ENCODE results near the gene MPIG6B.

The MPIG6B gene, protein sequence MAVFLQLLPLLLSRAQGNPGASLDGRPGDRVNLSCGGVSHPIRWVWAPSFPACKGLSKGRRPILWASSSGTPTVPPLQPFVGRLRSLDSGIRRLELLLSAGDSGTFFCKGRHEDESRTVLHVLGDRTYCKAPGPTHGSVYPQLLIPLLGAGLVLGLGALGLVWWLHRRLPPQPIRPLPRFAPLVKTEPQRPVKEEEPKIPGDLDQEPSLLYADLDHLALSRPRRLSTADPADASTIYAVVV

DNA sequence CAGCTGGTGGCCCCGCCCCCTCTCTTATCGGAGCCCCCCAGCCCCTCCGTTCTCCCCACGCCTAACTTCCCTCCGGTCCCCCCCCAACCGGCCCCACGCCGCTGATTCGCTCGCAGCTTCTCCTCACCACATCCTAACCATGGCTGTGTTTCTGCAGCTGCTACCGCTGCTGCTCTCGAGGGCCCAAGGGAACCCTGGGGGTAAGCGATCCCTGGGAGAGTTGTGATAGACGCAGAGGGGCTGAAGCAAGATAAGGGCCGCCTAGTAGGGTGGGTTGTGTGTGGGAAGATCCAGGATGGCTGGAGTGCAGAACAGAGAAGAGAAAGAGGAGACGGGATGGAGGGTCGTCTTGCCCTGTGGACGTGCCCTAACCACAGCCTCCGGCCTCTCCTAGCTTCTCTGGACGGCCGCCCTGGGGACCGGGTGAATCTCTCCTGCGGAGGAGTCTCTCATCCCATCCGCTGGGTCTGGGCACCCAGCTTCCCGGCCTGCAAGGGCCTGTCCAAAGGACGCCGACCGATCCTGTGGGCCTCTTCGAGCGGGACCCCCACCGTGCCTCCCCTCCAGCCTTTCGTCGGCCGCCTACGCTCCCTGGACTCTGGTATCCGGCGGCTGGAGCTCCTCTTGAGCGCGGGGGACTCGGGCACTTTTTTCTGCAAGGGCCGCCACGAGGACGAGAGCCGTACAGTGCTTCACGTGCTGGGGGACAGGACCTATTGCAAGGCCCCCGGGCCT lies at the start of gene MPIG6B:
MPIG6B (plus strand) TSS at position 129 of the 735 bp plus-strand sequence; CDS start at position 140, 11 bp downstream.
- no peak for DNase-seq (ENCODE audit: low read depth)

DNA sequence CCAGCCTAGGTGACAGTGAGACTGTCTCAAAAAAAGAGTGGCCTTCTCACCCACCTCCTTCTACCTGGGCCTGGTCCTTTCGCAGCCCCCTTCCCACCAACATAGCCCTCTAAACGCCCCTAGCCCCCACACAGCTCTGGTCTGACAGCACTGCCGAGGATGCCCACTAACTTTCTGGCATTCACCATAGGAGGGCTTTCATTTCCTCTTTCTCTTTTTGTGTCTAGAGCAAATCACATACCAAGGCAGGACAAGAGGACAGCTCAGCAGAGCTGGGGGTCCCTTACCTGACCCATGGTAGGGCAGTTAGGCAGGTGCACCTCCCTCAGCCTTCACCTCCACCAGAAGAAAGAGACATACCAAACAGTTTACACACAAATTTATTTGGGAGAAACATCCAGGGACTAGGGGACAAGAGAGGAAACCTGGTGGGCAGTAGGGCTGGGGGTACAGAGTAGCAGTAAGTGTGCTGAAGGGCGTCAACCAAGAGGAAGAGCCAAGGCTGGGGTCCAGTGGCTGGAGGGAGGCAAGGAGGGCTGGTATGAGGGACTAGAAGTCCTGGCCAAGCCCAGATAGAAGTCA lies 46.8 kb upstream of the MPIG6B start:
- DNase-seq (ENCODE audit: low read depth) = no peak

DNA sequence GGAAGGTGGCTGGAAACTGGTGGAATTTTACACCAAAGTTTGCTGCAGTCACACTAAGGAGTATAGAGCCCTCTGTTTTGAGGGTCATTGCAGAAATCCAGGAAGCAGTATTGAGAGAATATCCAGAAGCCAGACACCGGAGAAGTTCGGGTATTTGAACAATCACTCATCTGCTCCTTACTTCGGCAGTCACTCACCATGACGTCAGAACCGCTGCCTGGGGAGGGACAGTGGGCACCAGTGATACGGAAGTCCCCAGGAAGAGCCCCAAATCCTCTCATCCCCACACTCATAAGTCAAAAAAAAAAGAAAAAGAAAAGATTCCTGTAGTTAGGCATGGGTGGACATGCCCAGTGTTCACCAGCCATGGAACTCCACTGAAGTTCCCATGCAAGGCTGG lies 46.3 kb upstream of the MPIG6B start:
- DNase-seq (ENCODE audit: low read depth) = no peak

DNA sequence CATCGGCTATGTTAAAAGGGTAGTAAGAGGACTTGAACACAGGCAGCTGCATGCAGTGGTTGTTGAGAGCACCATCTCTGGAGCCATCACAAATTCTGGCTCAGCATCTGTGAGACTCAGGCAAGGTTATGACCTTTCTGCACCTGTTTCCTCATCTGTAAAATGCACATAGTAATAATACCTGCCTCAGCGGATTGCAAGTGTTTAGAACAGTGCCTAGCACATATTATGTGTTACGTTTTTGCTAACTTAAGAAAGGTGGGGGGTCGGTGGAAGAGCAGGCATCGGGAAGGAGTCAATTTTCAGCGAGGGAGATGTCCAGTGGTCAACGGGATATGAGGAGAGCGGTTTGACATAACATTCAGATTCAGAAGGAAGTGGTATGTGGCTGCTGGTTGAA lies 45.2 kb upstream of the MPIG6B start:
- DNase-seq (ENCODE audit: low read depth) = no peak

DNA sequence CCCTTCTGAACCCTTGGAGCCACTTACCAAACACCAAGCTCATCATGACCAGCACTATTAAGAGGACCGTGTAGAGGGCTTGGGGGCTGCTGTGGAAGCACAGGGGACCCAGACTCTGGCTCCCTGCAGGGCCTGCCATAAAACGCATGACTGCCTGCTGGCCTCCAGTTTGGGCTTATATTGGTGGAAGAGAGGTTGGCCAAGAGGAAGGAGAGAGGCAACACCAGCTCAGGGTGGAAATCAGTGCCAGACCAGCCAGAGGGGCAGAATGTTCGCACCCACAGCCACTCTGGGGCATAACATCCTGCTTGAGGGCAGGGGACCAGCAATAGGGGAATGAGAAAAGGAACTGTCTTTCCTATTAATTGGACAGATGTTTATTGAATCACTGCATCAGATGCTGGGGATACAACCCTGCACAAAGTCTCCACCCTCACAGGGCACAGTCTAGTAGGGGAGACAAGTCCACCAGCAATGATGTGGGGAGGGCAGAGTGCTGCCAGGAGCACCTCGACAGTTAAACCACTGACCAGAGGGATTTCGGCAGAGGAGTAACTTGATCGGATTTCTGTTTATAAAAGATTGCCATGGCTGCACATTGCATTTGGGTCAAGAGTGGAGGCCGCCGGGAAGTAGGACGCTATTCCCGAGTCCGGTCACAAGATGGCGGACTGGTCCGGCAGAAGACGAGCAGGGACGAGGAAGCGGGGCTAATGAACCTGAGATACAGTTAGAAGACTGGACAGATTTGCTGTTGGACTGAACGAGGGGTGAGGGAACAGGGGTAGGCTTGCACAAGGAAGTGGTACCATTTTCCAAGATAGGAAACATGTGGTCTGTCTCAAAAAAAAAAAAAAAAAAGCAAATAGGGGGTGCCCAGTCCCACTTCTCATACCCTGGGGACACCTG lies 42.7 kb upstream of the MPIG6B start, which contains the start of gene LY6G5C:
LY6G5C (minus strand) TSS at position 842 of the 909 bp plus-strand sequence; CDS start at position 148, 694 bp downstream.
- DNase-seq (ENCODE audit: low read depth) = peak; percentile 32

DNA sequence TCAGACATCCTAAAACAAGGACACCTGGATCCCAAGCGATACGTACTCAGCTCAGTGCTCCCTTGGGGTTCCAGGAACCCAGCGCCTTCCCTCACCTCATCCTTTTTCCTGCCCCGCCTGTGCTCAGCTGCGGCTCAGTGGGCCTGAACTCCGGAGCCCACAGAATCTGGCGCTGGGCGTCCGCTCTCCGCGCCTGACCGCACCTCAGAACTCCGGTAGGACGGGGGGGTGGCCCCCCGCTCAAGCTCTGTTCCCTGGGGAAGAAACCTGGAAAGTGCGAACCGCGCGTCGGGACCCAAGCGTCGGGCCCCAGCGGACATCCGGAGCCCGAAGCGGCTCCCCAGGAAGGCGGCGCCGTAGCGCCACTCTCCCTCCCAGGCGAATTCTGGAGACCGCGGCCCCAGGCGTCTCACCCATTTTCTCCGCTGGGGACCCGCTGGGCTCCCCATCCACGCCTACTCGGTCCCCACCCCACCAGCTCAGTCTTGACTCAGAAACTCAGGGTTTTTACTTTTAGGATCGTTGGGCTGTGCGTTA lies 42.0 kb upstream of the MPIG6B start:
- no peak for DNase-seq (ENCODE audit: low read depth)

DNA sequence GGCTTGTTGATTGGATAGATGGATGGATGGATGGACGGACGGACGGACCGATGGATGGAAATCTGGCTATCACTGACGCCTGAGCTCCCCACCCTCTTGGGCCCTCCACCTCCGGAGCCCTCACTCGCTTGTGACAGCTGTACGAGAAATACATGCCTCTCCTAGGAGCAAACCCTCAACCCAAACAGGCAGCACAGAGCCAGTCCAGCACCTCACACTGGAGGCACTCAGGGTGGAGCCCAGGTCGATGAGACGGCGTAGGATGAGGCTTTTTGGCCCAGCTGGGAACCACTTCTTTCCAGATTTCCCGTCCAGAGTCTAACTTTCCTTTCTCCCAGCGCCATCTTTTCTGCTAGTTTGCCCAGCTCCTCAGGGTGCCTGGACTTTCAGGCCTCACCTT lies 39.6 kb upstream of the MPIG6B start:
- DNase-seq (ENCODE audit: low read depth) = no peak

DNA sequence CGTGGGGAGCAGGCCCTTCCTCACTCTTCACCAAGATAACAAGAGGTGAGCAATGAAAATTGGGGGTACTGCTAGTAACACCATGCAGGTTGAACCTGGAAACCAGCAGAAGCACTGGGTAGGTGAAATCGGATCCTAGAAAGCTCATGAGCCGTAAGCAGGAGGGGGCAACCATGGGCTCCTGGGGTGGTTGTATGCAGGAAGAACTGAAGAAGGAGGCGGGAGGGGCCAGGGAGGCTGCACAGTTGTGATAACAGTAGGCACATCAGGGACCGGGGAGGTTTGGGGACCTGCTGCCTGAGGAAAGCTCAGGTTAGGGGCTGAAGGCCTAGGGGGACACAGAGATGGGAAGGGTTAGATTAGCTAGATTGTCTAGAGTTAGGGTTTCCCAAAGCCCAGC lies 36.7 kb upstream of the MPIG6B start:
- DNase-seq (ENCODE audit: low read depth) = no peak

DNA sequence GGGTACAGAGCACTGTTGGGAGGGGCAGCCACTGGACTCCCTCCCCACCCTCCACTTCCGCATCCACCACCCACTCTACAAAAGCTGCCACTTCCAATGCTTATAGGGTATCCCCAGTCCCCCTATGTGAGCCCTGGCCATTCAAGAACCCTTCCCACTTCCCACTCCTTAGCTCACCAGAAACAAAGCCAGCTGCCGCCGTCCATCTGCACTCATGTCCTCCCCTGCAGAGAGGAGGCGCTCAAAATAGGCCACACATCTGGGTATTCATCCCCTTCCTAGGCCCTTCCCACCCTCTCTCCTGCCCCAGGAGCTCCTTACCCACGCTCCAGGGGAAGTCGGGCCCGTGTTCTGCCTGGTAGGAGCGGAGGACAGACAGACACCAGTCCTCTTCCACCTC lies 35.9 kb upstream of the MPIG6B start:
- no peak for DNase-seq (ENCODE audit: low read depth)

DNA sequence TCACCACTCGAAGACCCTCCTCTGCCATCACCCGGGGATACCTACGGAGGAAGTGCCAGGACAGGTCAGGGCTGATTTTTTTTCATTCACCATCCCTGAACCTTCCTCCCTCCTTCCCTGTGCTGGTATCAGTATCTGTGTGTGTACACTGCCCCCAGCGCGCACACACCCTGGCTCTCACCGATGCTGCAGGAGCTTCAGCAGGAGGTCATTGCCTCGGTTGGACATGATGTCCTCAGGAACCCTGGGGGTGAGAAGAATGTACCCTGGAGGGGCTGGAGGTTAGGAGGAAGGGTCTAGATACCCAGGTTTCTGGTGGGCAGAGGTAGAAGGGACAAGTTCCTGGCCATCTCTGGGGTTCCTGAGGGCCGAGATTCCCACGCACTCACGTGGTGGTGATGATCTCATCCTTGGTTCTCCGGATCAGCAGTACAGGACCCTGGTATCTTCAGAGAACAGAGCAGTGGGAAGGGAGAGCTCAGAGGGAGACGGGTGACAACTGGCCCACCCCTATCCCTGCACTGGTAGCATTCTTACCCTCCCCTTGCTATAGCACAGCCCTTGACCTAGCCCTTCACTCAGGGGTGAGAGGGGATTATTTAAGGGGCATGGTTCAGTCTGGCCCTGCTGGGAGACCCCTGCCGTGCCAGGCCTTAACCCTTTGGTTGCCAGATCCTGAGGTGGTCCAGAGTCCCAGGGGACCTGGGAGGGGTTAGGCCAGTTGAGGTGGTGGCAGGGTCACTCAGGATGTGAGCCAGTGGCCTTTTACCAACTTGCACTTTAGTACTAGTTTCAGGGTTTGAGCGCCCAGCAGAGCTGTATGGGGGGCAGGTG lies 35.1 kb upstream of the MPIG6B start:
- DNase-seq (ENCODE audit: low read depth) = no peak

DNA sequence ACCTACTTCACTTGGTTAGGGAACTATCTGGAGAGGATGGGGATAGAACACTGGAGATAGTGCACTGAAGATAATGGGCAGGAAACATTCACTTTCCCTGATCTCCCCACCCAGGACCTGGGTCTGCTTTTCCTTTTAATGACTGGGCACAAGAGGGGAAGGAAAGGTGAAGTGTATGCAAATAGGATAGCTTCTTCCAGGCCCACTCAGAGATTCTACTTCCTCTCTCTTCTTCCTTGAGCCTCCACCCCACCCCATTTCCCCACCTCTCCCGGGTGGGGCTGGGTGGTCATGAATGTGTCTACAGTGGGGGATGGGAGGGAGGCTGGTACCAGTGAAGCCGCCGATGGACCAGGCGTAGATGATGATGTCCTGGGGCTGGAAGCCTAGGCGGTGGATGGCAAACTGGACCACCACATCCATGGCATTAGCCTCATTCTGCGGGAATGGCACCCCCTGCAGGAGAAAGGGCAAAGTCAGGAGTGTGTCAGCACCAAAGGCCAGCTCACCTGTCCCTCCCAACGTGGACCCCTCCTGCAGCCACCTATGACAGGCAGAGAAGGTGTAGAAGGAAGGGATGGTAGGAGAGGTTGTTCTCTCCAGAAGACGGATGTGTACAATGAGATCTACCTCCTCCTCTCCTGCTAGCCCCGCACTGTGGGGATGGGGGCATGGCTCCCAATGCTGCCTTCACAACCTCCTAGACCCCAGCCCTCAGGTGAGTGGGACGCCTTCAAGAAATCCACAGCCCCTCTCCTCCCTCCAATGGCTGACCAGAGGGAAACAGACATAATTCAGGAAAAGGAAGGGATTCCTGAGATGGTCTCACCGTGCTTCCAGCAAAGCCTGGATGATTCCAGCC lies 33.7 kb upstream of the MPIG6B start:
- no peak for DNase-seq (ENCODE audit: low read depth)

DNA sequence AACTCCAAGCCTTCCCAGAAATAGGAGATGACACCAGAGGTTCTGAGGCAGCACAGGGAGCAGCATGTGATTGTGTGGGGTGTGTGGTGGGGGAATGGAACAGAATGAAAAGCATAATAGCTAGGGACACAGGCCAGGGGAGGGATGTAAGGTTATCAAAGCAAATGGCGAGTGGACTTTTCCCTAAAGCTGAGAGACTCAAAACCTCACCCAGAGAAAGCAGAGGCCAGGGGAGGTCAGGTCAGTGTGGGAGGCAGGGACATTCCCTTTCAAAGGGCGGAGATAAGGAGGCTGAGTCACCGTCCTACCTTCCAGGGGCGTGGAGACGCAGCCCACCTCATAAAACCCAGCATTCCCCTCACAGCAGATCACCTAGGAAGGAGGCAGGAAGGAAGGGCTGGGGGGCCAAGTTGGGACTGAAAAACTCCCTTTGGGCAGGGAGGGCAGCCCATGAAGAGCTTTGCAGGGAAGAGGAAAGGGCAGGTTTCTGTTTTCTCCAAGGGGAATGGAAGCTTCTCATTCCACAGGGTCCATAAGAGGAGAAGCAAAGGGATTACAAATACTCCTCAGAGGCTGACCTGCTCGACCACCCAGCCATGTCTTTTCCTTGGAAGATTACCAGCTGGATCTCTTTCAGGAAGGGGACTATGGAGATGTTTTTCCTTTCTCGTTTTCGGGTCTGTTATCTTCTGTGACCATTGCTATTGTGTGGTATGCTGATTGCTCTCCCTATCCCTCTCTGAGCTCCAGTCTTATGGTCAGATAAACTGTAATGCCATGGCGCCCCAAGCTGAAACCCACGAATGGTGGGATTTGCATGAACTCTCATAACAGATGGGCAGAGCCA lies 32.7 kb upstream of the MPIG6B start:
- DNase-seq (ENCODE audit: low read depth) = no peak

DNA sequence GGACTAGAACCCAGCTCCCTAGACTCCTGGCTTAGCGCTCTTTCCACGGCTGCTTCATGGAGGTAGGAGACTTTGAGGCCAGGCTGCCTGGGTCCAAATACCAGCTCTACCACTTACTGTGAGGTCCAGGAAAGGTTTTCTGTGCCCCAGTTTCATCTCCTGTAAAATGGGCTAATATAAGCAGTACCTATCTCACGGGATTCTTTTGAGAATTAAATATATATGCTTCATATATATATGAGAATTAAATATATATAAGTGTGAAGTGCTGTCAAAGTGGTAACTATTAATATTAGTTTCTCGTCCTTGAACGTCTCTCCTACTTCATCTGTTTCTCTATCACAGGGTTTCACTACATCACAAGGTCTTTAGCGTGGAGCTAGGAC lies 32.1 kb upstream of the MPIG6B start:
- DNase-seq (ENCODE audit: low read depth) = no peak

DNA sequence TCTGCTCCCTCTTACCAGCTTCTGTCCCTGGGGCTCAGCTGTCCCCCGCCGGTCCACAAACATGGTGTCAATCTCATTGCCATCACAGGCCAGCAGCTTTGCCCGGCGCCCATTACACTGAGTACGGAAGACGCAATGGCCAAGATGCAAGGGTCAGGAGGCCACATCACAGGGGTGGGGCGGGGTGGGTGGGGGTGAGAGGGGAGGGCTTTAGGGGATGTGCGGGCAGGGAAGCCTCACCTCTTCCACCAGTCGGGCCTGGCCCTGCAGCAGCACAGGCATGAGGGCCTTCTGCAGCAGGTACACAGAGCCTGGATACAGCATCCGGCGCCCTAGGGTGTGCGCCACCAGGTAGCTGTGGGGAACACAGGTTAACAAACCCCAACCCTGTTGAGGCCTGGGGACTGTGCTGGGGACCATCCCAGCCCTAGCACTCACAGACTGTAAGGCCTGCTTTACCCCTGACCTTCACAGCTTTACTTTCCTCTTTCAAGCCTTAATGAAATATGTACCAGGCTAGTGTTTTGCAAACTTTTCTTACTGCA lies 31.5 kb upstream of the MPIG6B start:
- DNase-seq (ENCODE audit: low read depth) = no peak

DNA sequence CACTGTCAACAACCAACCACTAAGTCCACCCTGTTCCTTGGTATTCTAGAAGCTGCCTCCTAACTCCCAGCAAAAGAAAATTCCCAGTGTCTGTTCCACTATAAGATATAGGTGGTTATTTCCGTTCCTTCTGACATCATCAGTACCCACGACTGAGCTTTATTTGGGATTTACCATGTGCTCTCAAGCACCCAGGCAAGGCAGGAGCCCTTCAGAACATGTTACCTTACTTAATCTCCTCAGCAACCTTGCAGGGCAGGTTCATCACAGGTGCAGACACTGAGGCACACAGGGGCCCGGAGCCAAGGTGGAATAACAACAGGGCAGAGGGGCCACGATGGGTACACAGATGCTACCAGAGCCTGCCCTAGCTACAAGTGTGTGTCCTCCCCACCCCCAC lies 30.8 kb upstream of the MPIG6B start:
- no peak for DNase-seq (ENCODE audit: low read depth)

DNA sequence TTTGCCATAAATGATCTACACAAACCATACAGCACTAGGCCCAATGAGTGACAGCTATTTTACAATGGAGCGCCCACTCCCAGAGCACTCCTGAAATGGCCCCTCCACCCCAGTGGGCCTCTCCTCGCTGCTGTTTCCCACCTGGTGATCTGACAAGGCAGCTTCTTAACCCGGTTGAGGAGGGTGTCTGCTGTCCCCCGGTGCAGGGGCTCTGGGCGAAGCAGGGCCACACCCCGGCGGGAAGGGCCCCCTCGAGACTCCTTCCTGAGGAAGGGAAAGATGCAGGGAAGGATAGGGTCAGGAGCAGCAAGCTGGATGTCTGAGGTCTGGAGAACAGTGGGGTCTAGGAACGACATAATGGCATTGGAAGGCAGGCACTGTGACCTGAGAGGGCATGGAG lies 30.3 kb upstream of the MPIG6B start:
- no peak for DNase-seq (ENCODE audit: low read depth)

DNA sequence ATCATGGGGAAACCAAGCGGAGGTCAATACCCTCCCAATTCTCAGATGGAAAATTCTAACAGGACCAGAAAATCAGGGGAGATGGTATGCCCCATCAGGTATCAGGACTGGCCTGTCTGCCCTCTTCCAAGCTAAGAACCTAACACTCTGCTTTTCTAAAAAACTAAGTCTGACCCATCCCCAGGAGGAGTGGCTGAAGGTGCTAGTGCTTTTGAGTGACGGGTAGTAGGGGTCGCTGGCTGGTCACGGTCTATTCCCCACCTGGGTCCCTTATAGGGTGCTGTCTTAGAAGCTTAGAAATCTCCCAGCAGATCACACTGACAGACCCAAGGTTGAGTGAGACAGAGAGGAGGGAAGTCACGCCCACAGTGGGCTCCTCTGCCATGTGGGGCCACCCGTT lies 29.6 kb upstream of the MPIG6B start:
- DNase-seq (ENCODE audit: low read depth) = no peak

DNA sequence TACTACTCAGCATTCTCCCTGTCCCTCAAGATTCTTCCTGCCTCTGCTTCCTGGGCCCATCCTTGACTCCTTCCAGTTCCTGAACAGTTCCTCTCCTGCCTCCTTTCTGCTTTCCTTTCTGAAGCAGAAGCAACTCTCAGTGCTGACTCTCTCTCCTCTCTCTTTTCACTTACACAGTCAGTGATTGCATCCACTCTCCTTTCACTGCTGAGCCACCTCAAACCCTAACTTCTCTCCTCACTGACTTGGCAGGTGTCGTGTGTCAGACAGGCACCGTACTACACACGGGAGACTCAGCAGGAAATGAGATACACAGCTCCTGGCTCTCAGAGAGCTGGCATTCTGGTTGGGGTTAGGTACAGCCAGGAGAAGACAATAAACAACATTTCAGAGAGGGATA lies 25.6 kb upstream of the MPIG6B start:
- DNase-seq (ENCODE audit: low read depth) = no peak

Data from stimulated activated CD8-positive, alpha-beta memory T cell treated with anti-CD3 and anti-CD28 coated beads, Interleukin-12 subunit alpha, Interleukin-12 subunit beta, amount 100 ng/mL, for 4 hours (primary cell).